HG02759 (cell line): ENCODE measurements around the gene ITGAX.

ENCODE experiments used
- ATAC-seq: cut with Tn5 transposase; IDR thresholded peaks from one replicate; pipeline ENCODE4 v1.9.1; 2021; ENCODE audit warnings: mild to moderate bottlenecking, moderate library complexity; ENCODE audit not compliant: unreplicated experiment

The ITGAX gene

DNA sequence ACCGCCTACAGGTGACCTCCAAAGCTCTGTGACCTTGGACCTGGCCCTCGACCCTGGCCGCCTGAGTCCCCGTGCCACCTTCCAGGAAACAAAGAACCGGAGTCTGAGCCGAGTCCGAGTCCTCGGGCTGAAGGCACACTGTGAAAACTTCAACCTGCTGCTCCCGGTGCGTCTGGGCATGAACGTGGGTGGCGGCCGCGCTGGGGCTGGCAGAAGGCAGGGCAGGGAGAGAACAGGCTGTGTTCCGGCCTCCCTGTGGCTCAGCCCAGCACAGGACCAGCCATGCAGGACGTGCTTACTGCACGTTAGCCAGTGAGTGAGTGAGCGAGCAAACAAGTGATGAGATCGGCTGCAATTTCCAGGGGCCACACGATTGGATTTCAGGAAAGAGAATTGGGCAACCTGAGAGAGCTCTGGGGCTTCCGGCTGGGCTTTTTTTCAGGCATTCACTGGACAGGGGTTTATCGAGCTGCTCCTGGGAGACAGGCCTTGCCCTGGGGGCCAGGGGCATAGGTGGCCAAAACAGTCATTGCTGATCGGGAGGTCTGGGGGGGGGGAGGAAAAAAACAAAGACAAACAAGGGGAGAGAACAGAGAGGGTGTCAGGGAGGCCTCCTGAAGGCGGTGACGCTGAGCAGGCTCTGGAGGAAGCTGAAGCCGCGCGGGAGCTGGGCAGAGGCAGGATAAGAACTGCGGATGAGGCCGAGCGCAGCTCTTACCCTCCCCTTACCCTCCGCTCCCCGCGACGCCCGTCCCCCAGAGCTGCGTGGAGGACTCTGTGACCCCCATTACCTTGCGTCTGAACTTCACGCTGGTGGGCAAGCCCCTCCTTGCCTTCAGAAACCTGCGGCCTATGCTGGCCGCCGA is 16.9 kb downstream of the ITGAX start:
- no peak for ATAC-seq

DNA sequence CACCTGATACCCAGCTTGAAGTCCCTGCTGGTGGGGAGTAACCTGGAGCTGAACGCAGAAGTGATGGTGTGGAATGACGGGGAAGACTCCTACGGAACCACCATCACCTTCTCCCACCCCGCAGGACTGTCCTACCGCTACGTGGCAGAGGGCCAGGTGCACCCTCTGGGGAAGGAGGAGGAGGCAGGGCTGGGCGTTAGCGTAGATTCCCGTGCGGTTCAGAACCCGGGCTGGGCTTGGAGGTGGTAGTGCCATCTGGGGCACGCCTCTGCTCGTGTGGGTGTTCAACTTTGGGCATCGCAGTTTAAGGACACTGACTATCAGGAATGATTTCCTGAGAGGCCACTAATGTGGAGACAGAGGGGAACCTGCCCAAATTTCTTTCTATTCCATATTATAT is 18.3 kb downstream of the ITGAX start:
- no peak for ATAC-seq

DNA sequence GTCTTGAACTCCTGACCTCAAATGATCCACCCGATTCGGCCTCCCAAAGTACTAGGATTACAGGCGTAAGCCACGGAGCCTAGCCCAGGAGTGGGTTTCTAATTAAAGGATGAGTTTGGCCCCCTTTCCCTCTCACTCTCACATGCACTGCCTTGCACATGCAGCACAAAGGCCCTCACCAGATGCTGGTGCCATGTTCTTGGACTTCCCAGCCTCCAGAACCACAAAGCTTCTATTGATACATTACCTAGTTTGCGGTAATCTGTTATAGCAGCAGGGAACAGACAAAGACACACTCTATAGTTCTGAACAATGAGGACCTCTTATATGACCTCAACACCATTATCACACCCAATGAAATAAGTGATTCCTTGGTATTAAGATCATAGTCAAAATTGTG is 20.3 kb downstream of the ITGAX start:
- ATAC-seq: no peak

DNA sequence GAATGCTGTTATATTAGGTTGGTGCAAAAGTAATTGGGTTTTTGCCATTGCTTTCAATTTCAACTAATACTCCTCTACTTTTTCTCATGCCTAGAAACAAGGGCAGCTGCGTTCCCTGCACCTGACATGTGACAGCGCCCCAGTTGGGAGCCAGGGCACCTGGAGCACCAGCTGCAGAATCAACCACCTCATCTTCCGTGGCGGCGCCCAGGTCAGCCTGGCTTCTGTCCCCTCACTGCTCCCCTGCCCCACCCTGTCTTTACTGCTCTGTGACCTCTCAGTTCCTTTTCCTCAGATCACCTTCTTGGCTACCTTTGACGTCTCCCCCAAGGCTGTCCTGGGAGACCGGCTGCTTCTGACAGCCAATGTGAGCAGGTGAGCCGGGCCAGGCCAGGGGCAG is 21.7 kb downstream of the ITGAX start:
- no peak for ATAC-seq

DNA sequence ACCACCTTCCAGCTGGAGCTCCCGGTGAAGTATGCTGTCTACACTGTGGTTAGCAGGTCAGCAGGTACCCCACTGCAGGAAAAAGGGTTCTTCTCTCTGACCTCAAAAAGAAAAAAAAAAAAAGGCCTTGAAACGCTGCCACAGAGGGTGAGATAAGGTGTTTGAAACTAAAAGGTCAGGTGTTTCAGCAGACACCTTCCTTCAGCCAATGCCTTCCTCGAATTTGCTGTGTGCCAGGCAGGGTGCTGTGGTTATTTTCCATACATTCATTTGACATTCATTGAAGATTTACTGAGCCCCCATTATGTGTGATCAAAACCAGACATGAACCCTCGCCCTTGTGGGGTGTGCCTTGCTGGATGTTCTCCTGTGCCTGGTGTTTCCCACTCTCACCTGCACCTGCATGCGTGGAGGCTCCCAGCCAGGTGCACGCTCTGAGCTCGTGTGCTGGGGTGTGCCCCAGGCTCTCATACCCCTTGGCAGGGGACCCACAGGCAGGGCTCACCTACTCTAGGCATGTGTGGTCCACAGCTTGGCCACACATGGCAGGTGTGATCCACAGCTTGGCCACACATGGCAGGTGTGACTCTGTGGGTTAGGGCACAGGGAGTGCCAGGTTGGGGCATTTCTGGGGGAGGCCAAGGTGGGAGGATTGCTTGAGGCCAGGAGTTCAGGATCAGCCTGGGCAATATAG is 22.4 kb downstream of the ITGAX start:
- no peak for ATAC-seq

DNA sequence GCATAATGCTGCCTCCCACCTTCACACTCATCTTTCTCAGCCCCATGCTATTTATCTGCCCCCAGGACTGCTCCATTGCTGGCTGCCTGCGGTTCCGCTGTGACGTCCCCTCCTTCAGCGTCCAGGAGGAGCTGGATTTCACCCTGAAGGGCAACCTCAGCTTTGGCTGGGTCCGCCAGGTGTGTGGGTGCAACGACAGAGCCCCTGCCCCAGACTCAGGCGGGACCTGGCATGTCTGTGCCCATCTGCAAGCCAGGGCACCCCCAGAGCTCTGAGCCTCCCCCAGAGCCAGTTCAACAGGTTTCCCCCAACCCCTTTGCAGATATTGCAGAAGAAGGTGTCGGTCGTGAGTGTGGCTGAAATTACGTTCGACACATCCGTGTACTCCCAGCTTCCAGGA is 25.2 kb downstream of the ITGAX start:
- no peak for ATAC-seq

DNA sequence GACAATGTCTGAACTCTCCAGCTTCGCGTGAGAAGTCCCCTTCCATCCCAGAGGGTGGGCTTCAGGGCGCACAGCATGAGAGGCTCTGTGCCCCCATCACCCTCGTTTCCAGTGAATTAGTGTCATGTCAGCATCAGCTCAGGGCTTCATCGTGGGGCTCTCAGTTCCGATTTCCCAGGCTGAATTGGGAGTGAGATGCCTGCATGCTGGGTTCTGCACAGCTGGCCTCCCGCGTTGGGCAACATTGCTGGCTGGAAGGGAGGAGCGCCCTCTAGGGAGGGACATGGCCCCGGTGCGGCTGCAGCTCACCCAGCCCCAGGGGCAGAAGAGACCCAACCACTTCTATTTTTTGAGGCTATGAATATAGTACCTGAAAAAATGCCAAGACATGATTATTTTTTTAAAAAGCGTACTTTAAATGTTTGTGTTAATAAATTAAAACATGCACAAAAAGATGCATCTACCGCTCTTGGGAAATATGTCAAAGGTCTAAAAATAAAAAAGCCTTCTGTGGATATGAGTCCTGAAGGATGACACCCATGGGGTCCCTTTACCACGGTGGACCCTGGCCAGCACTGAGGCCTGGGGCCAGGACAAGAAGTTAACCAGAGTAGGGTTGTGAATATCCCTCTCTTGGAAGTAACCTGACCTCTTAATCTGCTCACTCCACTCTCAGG is 27.6 kb downstream of the ITGAX start:
- ATAC-seq: peak; percentile 62

DNA sequence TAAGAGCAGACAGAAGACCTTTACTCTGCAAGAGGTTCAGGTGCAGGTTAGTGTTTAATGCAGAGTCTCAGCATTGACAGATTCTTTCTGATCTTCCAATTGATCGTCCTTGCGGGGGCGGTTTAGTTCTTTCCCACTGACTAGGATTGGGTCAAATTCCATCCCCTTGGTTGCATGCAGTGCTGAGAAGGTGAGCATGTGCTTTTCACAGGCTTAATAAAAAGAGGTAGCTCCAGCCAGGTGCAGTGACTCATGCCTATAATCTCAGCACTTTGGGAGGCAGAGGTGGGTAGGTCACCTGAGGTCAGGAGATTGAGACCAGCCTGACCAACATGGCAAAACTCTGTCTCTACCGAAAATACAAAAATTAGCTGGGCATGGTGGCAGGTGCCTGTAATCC is 30.7 kb downstream of the ITGAX start:
- no peak for ATAC-seq

DNA sequence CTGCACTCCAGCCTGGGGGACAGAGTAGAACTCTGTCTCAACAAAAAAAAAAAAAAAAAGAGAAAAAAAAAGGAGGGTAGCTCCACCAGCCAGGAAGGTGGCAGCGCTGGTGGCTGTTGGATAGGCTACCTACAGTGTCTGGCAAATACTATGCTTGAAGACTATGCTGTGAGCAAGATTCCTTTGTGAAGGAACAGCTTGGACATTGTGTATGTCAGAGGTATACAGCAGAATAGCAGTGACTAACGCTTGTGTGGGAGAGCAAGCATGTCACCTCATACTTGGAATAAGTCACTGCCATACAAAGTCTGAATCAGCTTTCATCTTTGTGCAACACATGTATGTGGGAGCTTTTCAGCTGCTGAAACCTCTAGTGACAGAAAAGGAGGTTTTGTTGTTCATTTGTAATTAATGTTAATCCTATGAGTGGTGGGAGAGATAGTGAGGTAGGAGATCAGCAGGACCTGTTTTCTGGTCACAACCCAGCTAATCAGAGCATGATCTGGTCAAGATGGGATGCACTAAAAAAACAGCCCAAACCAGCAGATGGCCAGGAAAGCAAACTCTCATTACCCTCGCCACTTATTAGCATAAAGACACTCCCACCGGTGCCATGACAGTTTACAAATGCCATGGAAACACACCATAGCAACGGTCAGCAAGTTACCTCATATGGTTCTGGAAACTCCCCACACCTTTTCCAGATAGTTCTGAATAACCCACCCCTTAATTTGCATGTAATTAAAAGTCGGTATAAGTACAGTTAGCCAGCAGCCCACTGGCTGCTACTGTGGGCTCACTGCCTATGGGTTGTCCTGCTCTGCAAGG is 31.4 kb downstream of the ITGAX start:
- ATAC-seq: no peak

DNA sequence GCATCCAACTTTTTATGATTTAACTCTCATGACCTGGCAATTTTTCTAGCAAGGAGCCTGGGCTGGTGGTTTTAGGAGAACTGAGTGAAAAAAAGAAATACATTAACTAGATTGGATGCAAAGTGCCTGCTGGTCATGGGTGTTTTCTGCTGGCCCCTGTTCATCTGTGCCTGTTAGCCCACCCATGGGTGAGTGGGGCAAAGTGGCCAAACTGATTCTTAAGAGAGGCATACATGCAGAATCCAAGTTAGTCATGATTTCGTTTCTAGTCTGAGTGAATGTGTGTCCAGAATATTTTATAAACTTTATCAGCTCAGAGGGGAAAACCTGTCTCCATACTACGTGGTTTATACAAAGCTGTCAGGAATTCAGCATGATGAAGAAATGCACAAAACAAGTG is 33.6 kb downstream of the ITGAX start:
- no peak for ATAC-seq

DNA sequence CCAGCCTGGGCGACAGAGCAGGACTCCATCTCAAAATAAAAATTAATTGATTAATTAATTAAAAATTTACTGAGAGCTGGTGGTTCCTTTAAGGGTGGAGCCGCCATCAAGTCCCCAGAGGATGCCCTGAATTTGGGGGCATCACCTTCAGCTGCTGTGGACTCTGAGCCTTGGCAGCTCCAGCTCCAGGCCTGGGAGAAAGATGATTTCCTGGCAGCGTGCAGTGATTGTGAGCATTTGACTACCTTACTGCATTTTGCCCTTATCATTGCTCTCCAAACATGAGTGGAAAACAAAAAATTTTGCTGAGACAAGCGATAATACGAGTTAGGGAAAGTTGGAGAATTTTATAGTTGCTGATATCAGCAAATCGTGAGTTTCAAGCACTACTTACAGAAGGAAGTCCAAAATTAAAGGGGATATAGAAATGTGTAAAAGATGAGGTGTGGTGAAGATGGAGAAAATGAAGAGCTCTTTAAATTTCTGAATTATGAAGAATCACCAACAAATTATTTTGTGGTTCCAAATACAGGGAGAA is 35.6 kb downstream of the ITGAX start:
- ATAC-seq: no peak

DNA sequence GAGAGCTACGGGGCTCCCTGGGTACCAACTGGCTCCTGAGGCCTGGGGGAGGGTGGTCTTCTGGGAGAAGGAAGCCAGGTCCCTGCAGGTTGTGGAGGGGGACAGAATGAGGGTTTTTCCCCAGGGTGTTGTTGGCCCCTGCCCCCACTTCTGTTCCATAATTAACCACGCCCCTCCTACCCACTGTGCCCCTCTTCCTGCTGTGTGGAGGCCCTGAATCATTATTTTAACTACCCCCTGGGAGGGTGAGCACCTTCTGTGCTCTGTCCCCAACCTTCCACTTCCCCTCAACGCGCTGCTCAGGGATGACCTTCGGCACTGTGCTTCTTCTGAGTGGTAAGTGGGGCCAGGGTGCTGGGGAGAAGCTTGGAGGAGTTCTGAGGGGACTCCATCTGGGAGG is 38.1 kb downstream of the ITGAX start, which contains the start of gene ITGAD:
Gene ITGAD (plus strand): TSS at position 280 of the 400 bp plus-strand sequence. CDS start 26 bp downstream, at position 306.
- ATAC-seq: no peak

DNA sequence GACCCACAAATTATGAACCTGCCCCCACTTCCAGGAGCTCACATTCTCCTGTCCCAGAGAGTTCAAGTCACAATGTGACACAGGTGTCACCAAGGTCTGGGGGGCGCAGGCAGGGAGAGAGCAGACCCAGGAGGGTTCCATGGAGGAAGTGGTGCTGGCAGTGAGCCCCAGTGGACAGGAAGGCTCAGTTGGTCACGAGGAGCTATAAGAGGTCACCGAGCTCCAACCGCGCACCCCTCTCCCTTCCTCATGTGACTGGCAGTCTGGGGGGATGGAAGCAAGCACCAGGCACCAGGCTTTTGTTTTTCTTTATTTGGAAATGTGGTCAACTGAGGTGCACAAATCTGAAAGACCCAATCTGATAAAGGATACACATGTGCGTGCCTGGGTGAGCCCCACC is 40.7 kb downstream of the ITGAX start:
- ATAC-seq: no peak

DNA sequence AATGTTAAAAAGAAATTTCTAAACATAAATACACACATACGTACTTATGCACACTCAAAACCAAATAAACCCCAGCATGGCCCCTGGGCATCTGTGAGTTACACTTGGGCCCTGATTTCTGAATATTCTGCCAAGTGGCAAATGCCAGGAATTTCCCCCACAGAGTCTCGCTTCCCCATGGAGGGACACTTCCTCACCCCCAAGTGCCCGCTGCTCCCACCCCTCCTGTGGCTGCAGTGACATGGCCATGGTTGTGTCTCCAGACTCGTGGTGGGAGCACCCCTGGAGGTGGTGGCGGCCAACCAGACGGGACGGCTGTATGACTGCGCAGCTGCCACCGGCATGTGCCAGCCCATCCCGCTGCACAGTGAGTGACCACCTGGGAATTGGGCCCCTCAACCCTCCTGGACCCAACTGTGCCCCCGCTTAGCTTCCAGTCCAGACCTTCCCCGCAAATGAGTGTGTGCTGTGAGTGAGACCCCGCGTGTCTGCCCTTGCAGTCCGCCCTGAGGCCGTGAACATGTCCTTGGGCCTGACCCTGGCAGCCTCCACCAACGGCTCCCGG is 42.2 kb downstream of the ITGAX start:
- no peak for ATAC-seq

DNA sequence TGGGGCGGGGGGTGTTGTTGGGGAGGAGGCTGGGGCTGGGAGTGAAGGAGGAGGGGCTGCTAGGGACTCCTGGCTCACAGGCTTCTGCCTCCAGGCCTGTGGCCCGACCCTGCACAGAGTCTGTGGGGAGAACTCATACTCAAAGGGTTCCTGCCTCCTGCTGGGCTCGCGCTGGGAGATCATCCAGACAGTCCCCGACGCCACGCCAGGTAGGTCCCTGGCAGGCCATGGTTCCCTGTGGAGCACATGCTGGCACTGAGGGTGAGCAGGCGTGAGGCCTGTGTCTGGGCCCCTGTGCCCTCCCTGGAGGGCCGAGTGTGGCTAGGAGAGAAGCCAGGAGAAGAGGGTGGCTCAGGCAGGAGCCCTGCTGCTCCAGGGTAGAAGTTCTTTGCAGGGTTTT is 42.7 kb downstream of the ITGAX start:
- ATAC-seq: no peak

DNA sequence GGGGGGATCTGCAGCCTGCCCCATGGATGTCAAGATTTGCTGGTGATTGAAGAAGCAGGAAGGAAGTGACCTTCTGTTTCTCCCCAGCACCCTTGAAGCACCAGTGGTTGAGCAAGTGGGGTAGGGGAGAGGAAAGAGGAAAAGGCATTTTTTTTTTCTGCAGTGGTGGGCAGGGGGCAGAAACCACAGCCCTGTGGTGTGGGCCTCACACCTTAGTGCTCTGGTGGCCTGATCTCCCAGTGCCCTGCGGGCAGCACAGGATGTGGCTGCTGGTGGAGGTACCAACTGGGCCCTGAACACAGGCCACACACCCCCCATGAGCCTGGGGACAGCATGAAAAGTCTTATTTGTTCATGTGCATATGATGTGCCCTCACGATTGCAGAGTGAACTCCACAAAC is 45.2 kb downstream of the ITGAX start:
- no peak for ATAC-seq

DNA sequence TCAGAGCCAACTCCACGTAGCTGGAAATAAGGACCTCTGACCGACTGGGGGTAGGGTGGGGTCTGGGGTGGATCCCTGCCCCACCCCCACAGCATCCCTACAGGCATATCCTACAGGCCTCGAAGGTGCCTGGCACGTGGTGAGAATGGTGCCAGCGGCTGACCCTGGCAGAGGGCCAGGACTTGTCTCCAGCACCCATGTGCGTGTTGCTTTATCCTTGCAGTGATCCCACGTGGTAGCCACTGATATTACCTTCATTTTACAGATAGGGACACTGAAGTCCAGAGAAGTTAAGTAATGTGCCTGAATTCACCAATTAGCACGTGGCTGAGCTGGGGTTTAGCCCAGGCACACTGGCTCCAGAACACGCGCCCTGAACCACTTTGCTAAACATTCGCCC is 46.5 kb downstream of the ITGAX start:
- no peak for ATAC-seq

DNA sequence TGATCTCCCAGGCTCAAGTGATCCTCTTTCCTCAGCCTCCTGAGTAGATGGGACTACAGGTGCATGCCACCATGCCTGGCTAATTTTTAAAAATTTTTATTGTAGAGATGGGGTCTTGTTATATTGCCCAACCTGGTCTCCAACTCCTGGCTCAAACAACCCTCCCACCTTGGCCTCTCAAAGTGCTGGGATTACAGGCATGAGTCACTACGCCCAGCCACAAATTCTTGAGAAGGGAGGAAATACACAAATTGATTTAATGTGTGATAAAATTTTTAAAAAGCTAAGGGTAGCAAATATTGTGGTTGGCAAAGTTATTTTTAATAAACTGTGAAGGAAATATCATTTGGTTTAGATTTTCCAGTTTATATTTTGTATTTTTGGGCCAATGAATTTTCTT is 47.7 kb downstream of the ITGAX start:
- no peak for ATAC-seq

DNA sequence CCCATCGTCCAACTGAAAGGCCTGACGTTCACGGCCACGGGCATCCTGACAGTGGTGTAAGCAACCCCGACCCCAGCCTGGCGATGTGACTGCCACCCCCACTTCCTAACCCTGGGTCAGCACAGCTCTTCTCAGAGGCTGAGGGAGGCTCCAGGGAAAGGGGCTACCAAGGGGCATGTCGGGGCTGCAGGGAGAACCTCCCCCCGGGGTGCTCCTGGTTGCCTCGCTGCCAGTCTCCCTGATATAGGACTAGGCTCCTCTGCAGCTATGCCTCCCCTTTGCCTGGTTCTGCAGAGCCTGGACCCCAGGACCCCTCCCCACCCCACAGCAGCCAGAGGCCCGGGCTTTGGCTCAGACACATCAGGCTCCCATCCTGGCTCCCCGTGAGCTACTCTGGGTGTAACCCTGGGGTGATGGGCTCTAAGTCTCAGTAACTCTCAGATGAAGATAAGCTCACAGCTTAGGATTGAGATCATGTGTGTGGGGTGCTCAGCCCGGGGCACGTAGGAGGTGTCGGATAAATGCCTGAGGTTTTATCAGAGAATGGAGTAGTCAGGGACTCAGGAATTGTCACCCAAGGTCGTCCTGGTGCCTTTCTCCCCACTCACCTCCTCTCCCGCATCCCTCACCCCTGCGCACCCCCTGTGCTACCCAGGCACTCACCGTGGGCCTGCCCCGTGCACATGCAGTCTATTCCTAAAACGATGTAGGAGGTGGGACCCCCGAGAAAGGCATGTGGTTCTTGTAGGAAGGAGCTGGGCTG is 48.8 kb downstream of the ITGAX start:
- ATAC-seq: no peak
